Myocyte (in vitro differentiated cells): Measurements from ENCODE around the gene ATG7. TPM values are rescaled to one million over a fixed set of nuclear protein-coding genes. Genes with fewer than 3 reads are reported as not detected.
"Not testable (repeated sequence)": the region's sequence is repeated elsewhere in the genome, so short reads cannot be mapped to it uniquely, and the experiment has no call there.

Experiments used
- DNase-seq: peaks from one replicate; pipeline ENCODE4 v3.0.0-alpha.2; 2012; ENCODE audit warnings: low read depth
- total RNA-seq: library from RNA; depleted of rRNA; stranded (reverse); fragments of >200 nt; gene quantifications from 2 replicates; pipeline ENCODE4 v1.2.3, GENCODE V29; 2014

The ATG7 gene
- total RNA-seq, 1 donor from 2014 or later = 24.3 TPM

GRCh38 chr3:11291808-11292207 lies 19.6 kb downstream of the ATG7 start:
- no peak for DNase-seq

DNA sequence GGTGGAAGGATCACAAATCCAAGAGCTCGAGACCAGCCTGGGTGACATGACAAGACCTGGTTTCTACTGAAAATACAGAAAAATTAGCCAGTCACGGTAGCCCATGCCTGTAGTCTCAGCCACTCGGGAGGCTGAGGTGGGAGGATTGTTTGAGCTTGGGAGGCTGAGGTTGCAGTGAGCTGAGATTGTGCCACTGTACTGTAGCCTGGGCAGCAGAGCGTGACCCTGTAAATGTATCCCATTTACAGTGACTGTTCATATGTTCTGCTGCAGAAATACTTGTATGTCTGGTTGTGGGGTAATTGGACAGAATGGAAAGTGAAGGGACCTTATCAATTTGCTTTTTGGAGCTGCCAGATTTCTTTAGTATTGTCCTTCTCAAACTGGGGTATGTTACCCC lies 24.9 kb downstream of the ATG7 start:
- DNase-seq = no peak

DNA sequence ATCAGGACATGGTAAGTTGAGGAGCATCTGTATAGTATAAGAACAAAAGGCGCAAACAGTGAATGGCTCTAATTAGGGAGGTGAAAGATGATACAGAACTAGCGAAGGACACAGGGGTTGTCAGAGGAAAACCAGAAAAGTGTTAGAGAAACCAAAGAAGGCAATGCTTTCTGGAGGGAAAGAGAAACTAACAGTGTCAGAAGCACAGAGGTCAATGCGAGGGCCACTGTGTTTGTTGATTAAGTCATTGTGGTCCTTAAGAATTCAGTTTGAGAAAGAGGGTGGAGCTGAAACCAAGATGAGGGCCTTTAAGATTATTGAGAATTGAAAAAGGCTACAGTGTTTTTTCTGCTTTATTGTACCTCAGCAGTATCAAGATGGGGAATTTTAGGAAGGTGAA lies 28.8 kb downstream of the ATG7 start:
- no peak for DNase-seq

DNA sequence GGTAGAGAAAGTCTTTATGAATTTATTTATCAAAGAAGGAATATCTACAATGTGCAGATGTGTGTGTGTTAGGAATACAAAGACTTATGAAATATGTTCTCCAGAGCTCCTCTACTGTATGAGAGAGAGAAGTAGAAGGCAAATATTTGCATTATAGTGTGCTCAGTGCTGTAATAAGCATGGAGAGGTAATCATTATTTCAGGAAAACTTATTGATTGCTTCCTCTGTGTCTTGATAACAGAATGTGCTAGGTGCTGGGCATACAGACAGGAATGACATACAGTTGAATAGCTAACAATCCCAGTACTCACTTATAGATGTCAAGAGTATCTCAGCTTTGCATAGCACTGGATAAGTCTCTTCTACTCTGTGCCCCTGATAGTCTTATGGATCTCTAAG lies 30.2 kb downstream of the ATG7 start:
- no peak for DNase-seq

- DNase-seq = no peak
These were observed 32.0 kb downstream of the ATG7 start for GRCh38 chr3:11304175-11304574.

- DNase-seq = peak; percentile 26
These were observed 33.3 kb downstream of the ATG7 start for GRCh38 chr3:11305509-11305908.

GRCh38 chr3:11306817-11307589 lies 34.8 kb downstream of the ATG7 start:
- peak; percentile 33 for DNase-seq

DNA sequence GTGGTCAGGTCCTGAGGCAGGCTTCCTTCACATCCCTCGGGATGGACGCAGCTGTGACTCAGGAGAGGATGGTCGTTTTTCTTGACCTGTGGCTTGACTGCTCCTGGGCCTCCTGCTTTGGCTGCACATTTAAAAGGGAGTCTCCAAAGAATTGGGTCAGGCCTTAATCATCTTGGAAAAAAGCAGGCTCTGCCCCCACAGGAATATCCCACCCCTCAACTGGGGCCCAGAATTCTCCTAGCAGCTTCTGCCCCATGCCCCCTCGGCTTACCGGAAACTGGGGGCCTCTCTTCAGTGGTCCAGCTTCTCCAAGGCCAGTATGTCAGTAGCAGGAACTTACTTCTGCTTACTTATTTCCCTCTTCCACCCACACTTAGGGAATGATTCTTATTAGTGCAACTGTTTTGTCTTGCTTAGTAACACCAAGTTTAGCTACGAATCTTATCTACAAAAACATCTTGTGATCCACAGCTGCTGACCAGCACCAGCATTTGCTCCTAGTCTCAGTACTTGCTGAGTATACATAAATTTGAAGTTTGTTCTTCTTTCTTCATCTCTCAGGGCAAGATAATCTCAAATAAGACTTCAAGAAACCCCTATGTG lies 35.7 kb downstream of the ATG7 start:
- no peak for DNase-seq

DNA sequence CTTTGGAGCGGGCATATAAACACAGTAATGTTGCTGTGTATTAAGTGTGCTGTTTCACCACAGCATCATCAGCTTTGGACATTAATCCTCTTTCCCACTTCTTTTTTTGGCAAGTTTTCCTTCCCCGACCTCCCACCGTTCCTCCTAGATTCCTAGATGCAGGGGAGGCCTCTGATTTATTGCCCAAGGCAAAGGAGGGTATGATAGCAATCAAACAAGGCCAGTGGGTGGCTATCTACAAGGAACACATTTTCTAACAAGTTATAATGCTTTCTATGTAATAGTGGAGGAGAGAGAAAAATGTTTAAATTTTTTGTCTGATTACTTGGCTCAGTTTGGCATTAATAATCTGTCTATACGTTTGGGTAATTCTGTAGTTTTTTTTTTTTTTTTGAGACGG lies 38.1 kb downstream of the ATG7 start:
- DNase-seq = no peak

DNA sequence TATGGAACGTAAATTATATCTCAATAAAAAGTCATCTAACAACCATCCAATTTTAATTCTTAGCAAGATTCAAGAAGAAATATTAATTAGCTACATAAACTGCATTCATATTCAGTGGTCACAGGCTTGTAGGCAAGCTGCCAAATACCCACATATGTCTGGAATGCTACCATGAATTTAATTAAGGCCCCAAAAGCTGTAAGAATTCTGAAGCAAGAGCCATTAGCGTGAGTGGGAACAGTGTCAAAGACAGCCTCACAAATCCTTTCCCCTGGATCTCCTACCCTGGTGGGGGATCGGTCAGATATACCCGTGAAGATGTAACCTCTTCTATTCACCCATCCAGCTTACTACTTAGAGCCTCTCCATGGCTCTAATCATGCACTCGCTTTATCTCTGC lies 40.0 kb downstream of the ATG7 start:
- DNase-seq = no peak

DNA sequence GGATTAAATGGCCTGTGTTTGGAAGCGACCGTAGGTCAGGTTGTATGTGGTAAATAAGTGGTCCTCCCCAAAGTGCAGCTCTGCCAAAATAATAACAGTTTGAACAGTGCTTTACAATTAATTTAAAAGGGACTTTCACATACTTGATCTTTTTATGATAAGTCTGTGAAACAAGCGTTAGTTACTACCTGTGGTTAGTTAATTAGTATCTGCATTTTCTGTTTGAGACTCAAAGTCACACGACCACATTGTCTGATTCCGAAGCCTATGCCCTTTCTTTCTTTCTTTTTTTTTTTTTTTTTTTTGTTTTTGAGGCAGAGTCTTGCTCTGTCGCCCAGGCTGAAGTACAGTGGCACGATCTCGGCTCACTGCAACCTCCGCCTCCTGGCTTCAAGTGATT lies 45.1 kb downstream of the ATG7 start:
- DNase-seq = no peak

- DNase-seq = no peak
These were observed 50.7 kb downstream of the ATG7 start for GRCh38 chr3:11322931-11323330.

DNA sequence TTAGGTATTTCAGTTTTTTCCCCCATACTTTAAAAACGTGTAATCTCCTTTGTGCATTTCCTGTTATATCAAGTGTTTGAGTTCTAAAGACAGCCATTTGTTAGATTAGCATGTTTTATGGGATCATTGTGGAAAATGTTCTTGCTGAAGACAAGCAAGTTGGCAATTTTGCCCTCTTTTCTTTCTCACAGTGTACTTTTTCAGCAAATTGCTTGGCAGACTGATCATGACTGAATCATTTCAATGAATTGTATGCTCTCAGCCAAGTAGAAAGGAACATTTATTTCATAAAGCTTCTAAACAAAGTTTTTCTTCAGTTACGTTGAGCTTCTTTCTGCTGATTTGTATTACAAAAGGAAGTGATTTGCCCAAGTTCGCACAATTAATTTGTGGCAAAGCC lies 51.6 kb downstream of the ATG7 start:
- DNase-seq = no peak

DNA sequence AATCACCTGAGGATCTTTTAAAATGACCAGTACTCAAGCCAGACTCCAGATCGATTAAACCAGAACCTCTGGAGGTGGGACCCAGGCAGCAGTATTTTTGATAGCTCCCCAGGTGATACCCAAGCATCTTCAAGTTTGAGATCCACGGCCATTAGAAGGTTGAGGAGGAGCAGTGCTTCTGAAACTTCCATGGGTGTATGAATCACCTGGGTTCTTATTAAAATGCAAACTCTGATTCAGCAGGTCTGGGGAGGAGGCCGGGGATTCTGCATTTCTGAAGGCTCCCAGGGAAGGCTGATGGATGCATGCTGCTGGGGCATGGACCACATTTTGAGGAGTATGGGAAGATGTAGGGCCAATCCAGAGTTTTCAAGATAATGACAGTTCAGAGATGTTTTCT lies 55.4 kb downstream of the ATG7 start:
- no peak for DNase-seq

GRCh38 chr3:11328196-11328945 lies 56.2 kb downstream of the ATG7 start:
- DNase-seq = no peak

DNA sequence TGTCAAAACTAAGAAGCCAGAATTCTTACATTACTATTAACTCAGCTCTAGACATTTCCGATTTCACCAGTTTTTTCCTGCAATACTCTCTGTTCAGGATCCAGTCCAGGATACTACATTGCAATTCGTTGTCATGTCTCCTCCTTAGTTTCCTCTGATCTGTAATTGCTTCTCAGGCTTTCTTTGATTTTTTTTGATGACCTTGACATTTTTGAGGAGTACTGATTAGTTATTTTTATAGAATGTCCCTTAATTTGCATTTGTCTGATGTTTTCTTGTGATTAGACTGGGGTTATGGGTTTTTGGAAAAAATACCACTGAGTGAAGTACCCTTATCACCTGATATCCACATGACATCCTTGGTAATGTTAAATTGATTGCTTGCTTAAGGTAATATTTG lies 57.6 kb downstream of the ATG7 start:
- no peak for DNase-seq

DNA sequence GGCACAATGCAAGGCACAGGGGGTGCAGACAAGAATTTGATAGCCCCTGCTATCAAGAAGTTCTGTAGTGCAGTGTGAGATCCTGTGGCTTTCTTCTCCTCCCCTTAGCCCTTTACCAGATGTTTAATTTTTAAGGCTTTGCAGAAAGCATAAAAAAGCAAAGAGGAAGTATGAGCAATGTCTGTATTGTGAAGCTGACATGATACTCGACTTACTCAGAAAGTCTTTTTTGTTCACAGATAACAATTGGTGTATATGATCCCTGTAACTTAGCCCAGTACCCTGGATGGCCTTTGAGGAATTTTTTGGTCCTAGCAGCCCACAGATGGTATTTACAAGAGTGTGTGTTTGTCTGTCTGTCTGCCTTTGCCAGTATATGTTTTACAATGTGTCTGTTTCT lies 58.9 kb downstream of the ATG7 start:
- DNase-seq = peak; percentile 3

DNA sequence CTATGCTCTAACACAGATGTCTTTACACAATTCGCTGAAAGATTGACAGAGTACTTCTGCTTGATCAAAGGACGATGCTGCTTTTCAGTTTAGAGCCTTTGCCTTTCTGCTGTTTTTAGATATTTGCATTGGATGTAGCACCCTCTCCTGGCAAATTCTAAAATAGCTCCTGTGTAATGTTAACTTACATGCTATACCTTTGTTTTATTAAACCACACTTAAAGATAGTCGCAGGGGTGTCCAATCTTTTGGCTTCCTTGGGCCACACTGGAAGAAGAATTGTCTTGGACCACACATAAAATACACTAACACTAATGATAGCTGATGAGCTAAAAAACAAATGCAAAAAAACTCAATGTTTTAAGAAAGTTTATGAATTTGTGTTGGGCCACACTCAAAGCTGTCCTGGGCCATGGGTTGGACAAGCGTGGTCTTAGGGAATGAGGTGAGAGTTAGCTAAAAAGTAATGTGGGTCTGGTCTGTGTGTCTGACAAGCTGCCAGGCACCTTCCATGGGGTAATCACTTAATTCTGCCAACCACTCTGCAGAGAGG lies 62.9 kb downstream of the ATG7 start:
- DNase-seq = peak; percentile 67

GRCh38 chr3:11339541-11339940 lies 67.3 kb downstream of the ATG7 start:
- DNase-seq = no peak

- DNase-seq = no peak
These were observed 74.2 kb downstream of the ATG7 start for GRCh38 chr3:11346416-11346815.

DNA sequence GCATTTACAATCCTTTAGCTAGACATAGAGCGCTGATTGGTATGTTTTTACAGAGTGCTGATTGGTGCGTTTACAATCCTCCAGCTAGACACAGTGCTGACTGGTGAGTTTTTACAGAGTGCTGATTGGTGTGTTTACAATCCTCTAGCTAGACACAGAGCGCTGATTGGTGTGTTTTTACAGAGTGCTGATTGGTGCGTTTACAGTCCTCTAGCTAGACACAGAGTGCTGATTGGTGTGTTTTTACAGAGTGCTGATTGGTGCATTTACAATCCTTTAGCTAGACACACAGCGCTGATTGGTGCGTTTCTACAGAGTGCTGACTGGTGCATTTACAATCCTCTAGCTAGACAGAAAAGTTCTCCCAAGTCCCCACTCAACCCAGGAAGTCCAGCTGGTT lies 76.7 kb downstream of the ATG7 start:
- not testable (repeated sequence) for DNase-seq

DNA sequence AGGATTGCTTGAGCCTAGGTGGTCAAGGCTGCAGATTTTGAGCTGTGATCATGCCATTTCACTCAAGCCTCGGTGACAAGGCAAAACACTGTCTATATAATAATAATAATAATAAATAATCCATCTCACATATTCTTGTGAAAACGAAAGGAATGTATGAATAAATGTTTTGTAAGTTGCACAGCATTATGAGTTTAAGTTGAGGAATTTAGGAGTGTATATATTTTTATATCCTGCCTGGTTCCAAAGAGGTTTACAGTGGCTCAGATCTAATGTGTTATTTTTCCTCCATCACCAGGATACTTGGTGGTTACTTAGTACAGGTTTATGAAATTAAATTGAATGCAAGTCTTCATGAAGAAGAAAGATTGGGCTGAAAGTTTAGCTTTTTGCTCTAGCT lies 77.2 kb downstream of the ATG7 start:
- no peak for DNase-seq
